HepG2 (cell line): ENCODE data around the gene CLIC3. TPM values are rescaled to one million over a fixed set of nuclear protein-coding genes. Genes with fewer than 3 reads are reported as not detected.

ENCODE experiments used
- ATAC-seq: fragments of 200-7000 bp; cut with Tn5 transposase; 3 replicates; pipeline ENCODE4 v1.9.1; 2020; ENCODE audit warnings: mild to moderate bottlenecking, moderate library complexity
- BruUV-seq: library from RNA; stranded (reverse); fragments of 400-500 nt; replicated peaks from 2 replicates; lab custom pipeline; 2021; lab: Mats Ljungman, UMichigan
- CTCF ChIA-PET: fragments of 300-600 bp; formaldehyde crosslinking; extraction: SDS; loops from one replicate; lab custom pipeline; 2021; ENCODE audit warnings: low total read pairs, inconsistent platforms, low intra/inter-chr PET ratio; lab: Yijun Ruan, JAX
- POLR2A ChIA-PET: fragments of 350-600 bp; sonication (Branson Sonifier 250); formaldehyde crosslinking; loops from one replicate; lab custom pipeline; 2020; ENCODE audit warnings: antibody characterized with exemption, inconsistent platforms; lab: Yijun Ruan, JAX
- DNase-seq: peaks from one replicate; pipeline ENCODE4 v3.0.0-alpha.2; 2015; ENCODE audit warnings: low spot score
- FAIRE-seq: peaks from 3 replicates; lab custom pipeline; 2011; peaks lifted over from hg19 to GRCh38; lab: Jason Lieb, UNC
- H2AFZ ChIP-seq: one replicate; pipeline ENCODE4 v1.6.1; 2011; ENCODE audit warnings: low read length, inconsistent platforms
- H3K27ac ChIP-seq: fragments of 300-600 bp; 3 replicates; pipeline ENCODE4 v1.8.0; 2011; ENCODE audit warnings: mixed run types, mild to moderate bottlenecking, mixed read lengths, low read length, inconsistent platforms; ENCODE audit not compliant: insufficient read depth; ENCODE audit errors: extremely low read length
- H3K27me3 ChIP-seq, 2 experiments: fragments of 200-600 bp in 1 of 2; 2 replicates in 1 of 2; 3 replicates in 1 of 2; pipeline versions ENCODE4 v1.6.0 to v1.8.0; 2011; ENCODE audit warnings: low read length in 2 of 2, mild to moderate bottlenecking in 2 of 2, moderate library complexity in 2 of 2, inconsistent platforms in 1 of 2; ENCODE audit not compliant: insufficient read depth in 2 of 2, control insufficient read depth in 1 of 2
- H3K36me3 ChIP-seq, 2 experiments: fragments of 200-600 bp in 1 of 2; replicated peaks in 1 of 2; 2 replicates in 1 of 2; 3 replicates in 1 of 2; pipeline versions ENCODE4 v1.5.1 to v1.8.0; 2011; ENCODE audit warnings: low read length in 2 of 2, inconsistent platforms in 1 of 2; ENCODE audit not compliant: insufficient read depth in 2 of 2, control insufficient read depth in 1 of 2
- H3K4me1 ChIP-seq: 2 replicates; pipeline ENCODE4 v1.5.1; 2012; ENCODE audit warnings: low read length, inconsistent platforms; ENCODE audit not compliant: insufficient read depth
- H3K4me2 ChIP-seq: 2 replicates; pipeline ENCODE4 v1.6.0; 2011; ENCODE audit warnings: low read depth, low read length, inconsistent platforms
- H3K4me3 ChIP-seq, 3 experiments: fragments of 200-600 bp in 1 of 3; sonication (generic), shearing (Covaris generic) in 1 of 3; replicated peaks in 1 of 3; 2 replicates each; pipeline ENCODE4 v1.5.1; 2011 to 2016; ENCODE audit warnings: low read length in 3 of 3, inconsistent platforms in 2 of 3, low read depth in 2 of 3, mild to moderate bottlenecking in 2 of 3, control low read depth in 1 of 3, mixed read lengths in 1 of 3; ENCODE audit not compliant: insufficient read depth in 1 of 3
- H3K79me2 ChIP-seq: one replicate; pipeline ENCODE4 v1.6.1; 2011; ENCODE audit warnings: low read length, inconsistent platforms; ENCODE audit not compliant: insufficient read depth
- H3K9ac ChIP-seq: 2 replicates; pipeline ENCODE4 v1.6.0; 2011; ENCODE audit warnings: mild to moderate bottlenecking, low read depth, low read length, inconsistent platforms; ENCODE audit not compliant: insufficient read depth
- H3K9me3 ChIP-seq: 2 replicates; pipeline ENCODE4 v1.5.1; 2012; ENCODE audit warnings: mild to moderate bottlenecking, low read length
- H4K20me1 ChIP-seq: 2 replicates; pipeline ENCODE4 v1.6.0; 2011; ENCODE audit warnings: inconsistent platforms, mild to moderate bottlenecking, low read length, moderate library complexity; ENCODE audit not compliant: insufficient read depth
- BRF2 ChIP-seq: sonication (generic); formaldehyde crosslinking; IDR thresholded peaks from 2 replicates; pipeline ENCODE4 v1.8.1; 2022; ENCODE audit warnings: mild to moderate bottlenecking, missing genetic modification reagents
- MLLT10 ChIP-seq: sonication (generic); formaldehyde crosslinking; IDR thresholded peaks from 2 replicates; pipeline ENCODE4 v1.4.0; 2020; ENCODE audit warnings: missing genetic modification reagents
- MNT ChIP-seq: fragments of 450-650 bp; IDR thresholded peaks from 2 replicates; pipeline ENCODE4 v1.6.1; 2016
- RNF219 ChIP-seq: sonication (generic); formaldehyde crosslinking; IDR thresholded peaks from 2 replicates; pipeline ENCODE4 v1.5.0; 2020; ENCODE audit warnings: mild to moderate bottlenecking, missing genetic modification reagents
- SMAD9 ChIP-seq: sonication (generic); formaldehyde crosslinking; IDR thresholded peaks from 2 replicates; pipeline ENCODE4 v1.5.1; 2020; ENCODE audit warnings: mild to moderate bottlenecking, missing genetic modification reagents
- SNAI1 ChIP-seq: sonication (generic); formaldehyde crosslinking; IDR thresholded peaks from 2 replicates; pipeline ENCODE4 v1.5.0; 2020; ENCODE audit warnings: mild to moderate bottlenecking, missing genetic modification reagents, borderline replicate concordance
- ZNF451 ChIP-seq: sonication (generic); formaldehyde crosslinking; IDR thresholded peaks from 2 replicates; pipeline ENCODE4 v1.5.0; 2020; ENCODE audit warnings: mild to moderate bottlenecking, missing genetic modification reagents
- ZNF496 ChIP-seq: sonication (generic); formaldehyde crosslinking; IDR thresholded peaks from 2 replicates; pipeline ENCODE4 v1.8.1; 2023; ENCODE audit warnings: mild to moderate bottlenecking, moderate library complexity, missing genetic modification reagents; ENCODE audit not compliant: insufficient replicate concordance
- ZNF513 ChIP-seq: sonication (generic); formaldehyde crosslinking; conservative IDR thresholded peaks from 2 replicates; pipeline ENCODE4 v1.5.0; 2020; ENCODE audit warnings: missing genetic modification reagents
- ZNF7 ChIP-seq: IDR thresholded peaks from 2 replicates; pipeline ENCODE4 v1.6.1; 2016; ENCODE audit warnings: missing biosample characterization, missing genetic modification reagents
- WGBS: methylation state at CpG from one replicate; pipeline ENCODE4 v1.1.6; 2017; ENCODE audit warnings: low lambda C conversion rate; 5-methylcytosine and 5-hydroxymethylcytosine counted together
- in situ Hi-C: cut with HindIII; loops from 2 replicates; pipeline ENCODE4 v1.10.0; 2017; ENCODE audit warnings: low pct_unique_long_range_greater_than_20kb; ENCODE audit not compliant: extremely low pct_ligation_motif_present
- intact Hi-C: fragments of 100-400 bp; cut with micrococcal nuclease; formaldehyde crosslinking; loops from one replicate; pipeline ENCODE4 v1.10.0; 2022; ENCODE audit not compliant: unreplicated experiment
- polyA plus RNA-seq, 8 experiments: library from polyadenylated mRNA; depleted of rRNA in 3 of 8; stranded (reverse) in 7 of 8; unstranded in 1 of 8; fragments of >200 nt; fragmentation: Illumina TruSeq in 4 of 8; extraction: Trizol in 4 of 8; gene quantifications; 2 replicates each; pipeline versions ENCODE4 v1.2.1 to v1.2.3, GENCODE V29; 2011 to 2016; ENCODE audit warnings: low read depth in 4 of 8, missing spikeins in 1 of 8, mixed read lengths in 1 of 8; ENCODE audit not compliant: insufficient read depth in 1 of 8
- total RNA-seq, 5 experiments: library from RNA; depleted of rRNA; stranded (reverse); fragments of >200 nt; fragmentation: Illumina TruSeq; extraction: Trizol; gene quantifications; 2 replicates each; pipeline ENCODE4 v1.2.3, GENCODE V29; 2016; ENCODE audit warnings: low read depth in 1 of 5

CLIC3 gene
- total and polyA plus RNA-seq, 2 of the 13 experiments (the other 11 are each of a cell fraction or from before 2014, with no cell fraction given), result 0.51 to 1.5 TPM

- H3K4me3 ChIP-seq, result no peak overlapping the region
- no TSS peak for BruUV-seq
- intact Hi-C loops, result no loop called here
- H3K27ac ChIP-seq, result no peak overlapping the region
- no peak overlapping the region for H3K4me2 ChIP-seq
- POLR2A ChIA-PET, result interaction anchor here (0.9 kb wide), 1 partner anchor 101 kb away, joined by 3 read pairs; no protein-coding TSS in a partner anchor
- TF ChIP-seq MNT, result peak; percentile 41
- TF ChIP-seq ZNF7 (CRISPR knock-in tag), result no peak
- H3K27me3 ChIP-seq, result peaks cover 1 to 8% of the 10 kb centered on the region in 2 experiments; a peak in 1 of 5 replicates
- WGBS, result 94% methylated on average over 18 of the region's 25 CpGs
- FAIRE-seq (no peak), DNase-seq (no peak), ATAC-seq (no peak)
- H3K9me3 ChIP-seq, result no peaks in the 10 kb centered on the region
- H3K4me1 ChIP-seq, result peaks cover 15% of the 10 kb centered on the region
- H3K79me2 ChIP-seq, result peaks cover 5% of the 10 kb centered on the region
- no peaks in the 10 kb centered on the region for H4K20me1 ChIP-seq
- H3K9ac ChIP-seq, result no peak overlapping the region
- in situ Hi-C loops, result no loop called here
- CTCF ChIA-PET, result no interaction called here
- no peaks in the 10 kb centered on the region for H3K36me3 ChIP-seq
- no peak overlapping the region for H2AFZ ChIP-seq
Observed at GRCh38 chr9:136954270-136955083, 41.9 kb downstream of the CLIC3 start.

- Histone ChIP-seq H3K4me3 (no peak overlapping the region), H3K4me2 (no peak overlapping the region), H3K36me3 (no peaks in the 10 kb centered on the region), H4K20me1 (no peaks in the 10 kb centered on the region), H3K27me3 (peaks cover 1 to 3% of the 10 kb centered on the region in 2 experiments; a peak in 1 of 5 replicates), H2AFZ (no peak overlapping the region), H3K9me3 (no peaks in the 10 kb centered on the region), H3K27ac (no peak overlapping the region), H3K4me1 (peaks cover 18% of the 10 kb centered on the region), H3K79me2 (peaks cover 5% of the 10 kb centered on the region), H3K9ac (no peak overlapping the region)
- no peak for ATAC-seq
- ChIA-PET CTCF (no interaction called here), POLR2A (no interaction called here)
- in situ Hi-C loops, result no loop called here
- WGBS, result 88% methylated on average over 5 of the region's 19 CpGs
- BruUV-seq, result no TSS peak
- no peak for FAIRE-seq
- DNase-seq, result no peak
- intact Hi-C loops, result no loop called here
- TF ChIP-seq RNF219 (CRISPR knock-in tag) (no peak), BRF2 (no peak), SNAI1 (no peak), ZNF496 (CRISPR knock-in tag) (no peak), ZNF451 (CRISPR knock-in tag) (no peak), ZNF513 (CRISPR knock-in tag) (no peak), MLLT10 (CRISPR knock-in tag) (no peak), SMAD9 (no peak)
Observed at GRCh38 chr9:136953771-136954269, 42.5 kb downstream of the CLIC3 start.
